Central memory CD8-positive, alpha-beta T cell (primary cell): ENCODE results near the gene DST.
"Not testable (repeated sequence)": the region's sequence is repeated elsewhere in the genome, so short reads cannot be mapped to it uniquely, and the experiment has no call there.

Source experiments
- ATAC-seq: fragments of 150-1000 bp; cut with Tn5 transposase; replicated peaks from 2 replicates; pipeline ENCODE4 v1.10.0; 2022; ENCODE audit warnings: mild to moderate bottlenecking, moderate FRiP score, moderate number of reproducible peaks; ENCODE audit not compliant: poor library complexity, severe bottlenecking; ENCODE audit errors: extremely low read depth
- DNase-seq, 2 donors: peaks; one replicate each; pipeline ENCODE4 v3.0.0; 2021; ENCODE audit warnings: low spot score in 2 of 2
- H3K27ac Mint-ChIP-seq: one replicate; pipeline ENCODE4 v1.8.0; 2022; ENCODE audit warnings: low read depth, mild to moderate bottlenecking, moderate library complexity, mixed read lengths
- H3K27me3 Mint-ChIP-seq: one replicate; pipeline ENCODE4 v1.8.0; 2022; ENCODE audit warnings: mixed read lengths
- H3K36me3 Mint-ChIP-seq: one replicate; pipeline ENCODE4 v1.8.0; 2022; ENCODE audit warnings: mild to moderate bottlenecking, moderate library complexity, mixed read lengths; ENCODE audit not compliant: insufficient read depth
- H3K4me1 Mint-ChIP-seq: one replicate; pipeline ENCODE4 v1.8.0; 2022; ENCODE audit warnings: mixed read lengths
- H3K4me3 Mint-ChIP-seq: one replicate; pipeline ENCODE4 v1.8.0; 2022; ENCODE audit warnings: mild to moderate bottlenecking, moderate library complexity, mixed read lengths
- H3K9me3 Mint-ChIP-seq: one replicate; pipeline ENCODE4 v1.8.0; 2022; ENCODE audit warnings: mixed read lengths

Gene DST

DNA sequence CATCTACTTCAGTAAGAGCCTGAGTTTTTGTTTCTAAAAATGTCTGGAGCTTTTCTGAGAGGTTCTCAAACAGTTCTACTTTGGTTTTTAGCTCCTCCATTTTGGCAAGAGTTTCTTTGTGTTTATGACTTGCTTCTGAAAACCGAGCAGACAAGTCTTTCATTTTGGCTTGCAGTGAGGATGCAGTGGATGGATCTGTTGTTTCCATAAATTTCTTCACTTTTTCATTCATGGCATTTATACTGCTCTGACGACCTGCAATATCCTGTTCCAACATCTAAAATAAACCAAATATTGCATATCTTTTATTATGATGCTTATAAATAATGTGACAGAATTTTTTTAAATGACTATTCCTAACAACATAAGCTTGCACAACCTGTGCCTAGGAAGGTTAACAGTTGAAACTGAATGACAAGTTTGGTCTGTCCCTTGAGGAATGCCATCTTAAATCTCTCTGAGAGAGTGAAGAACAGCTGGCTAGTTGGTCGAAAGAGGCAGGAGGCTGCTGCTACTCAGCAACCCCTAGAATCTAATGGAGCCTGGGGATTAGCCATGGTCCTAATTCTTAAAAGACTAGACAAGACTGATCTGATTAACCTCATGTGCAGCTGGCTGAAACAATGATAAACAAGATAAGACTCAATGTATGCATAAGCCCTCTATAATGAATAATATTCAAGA lies 69.8 kb downstream of the DST start:
- Mint-ChIP-seq H3K36me3 (no peaks in the 10 kb centered on the region), H3K9me3 (no peaks in the 10 kb centered on the region), H3K27me3 (no peaks in the 10 kb centered on the region), H3K4me1 (no peaks in the 10 kb centered on the region), H3K27ac (no peak overlapping the region), H3K4me3 (no peak overlapping the region)
- DNase-seq, result no peak
- no peak for ATAC-seq

DNA sequence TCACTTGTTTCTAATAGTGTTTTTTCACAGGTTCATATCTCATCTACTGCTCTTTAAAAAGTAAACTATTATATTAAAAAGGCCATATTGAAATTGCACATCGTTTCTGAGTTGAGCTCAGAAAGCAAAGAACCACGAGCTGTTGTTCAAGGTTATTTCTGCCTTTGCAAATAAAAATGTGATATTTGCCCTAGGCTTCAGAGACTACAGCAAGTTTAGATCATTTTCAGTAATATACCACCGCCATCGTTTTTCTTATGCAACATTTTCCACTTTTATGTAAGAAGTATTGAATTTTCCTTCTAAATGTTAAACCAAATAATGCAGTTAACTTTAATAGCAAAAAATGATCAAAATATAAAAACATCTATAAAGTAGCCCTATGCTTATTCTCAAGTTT lies 71.1 kb downstream of the DST start:
- Mint-ChIP-seq H3K36me3 (no peaks in the 10 kb centered on the region), H3K9me3 (no peaks in the 10 kb centered on the region), H3K4me1 (no peaks in the 10 kb centered on the region), H3K27ac (no peak overlapping the region), H3K27me3 (no peaks in the 10 kb centered on the region), H3K4me3 (no peak overlapping the region)
- ATAC-seq, result no peak
- DNase-seq, result no peak

- no peaks in the 10 kb centered on the region for H3K9me3 Mint-ChIP-seq
- no peaks in the 10 kb centered on the region for H3K36me3 Mint-ChIP-seq
- H3K27ac Mint-ChIP-seq, result no peak overlapping the region
- DNase-seq, result no peak
- ATAC-seq, result no peak
- H3K4me1 Mint-ChIP-seq, result no peaks in the 10 kb centered on the region
- H3K4me3 Mint-ChIP-seq, result no peak overlapping the region
- no peaks in the 10 kb centered on the region for H3K27me3 Mint-ChIP-seq
These were observed 72.0 kb downstream of the DST start for GRCh38 chr6:56570413-56571359.

GRCh38 chr6:56567501-56567900 lies 75.2 kb downstream of the DST start:
- Mint-ChIP-seq H3K4me1 (no peaks in the 10 kb centered on the region), H3K4me3 (no peak overlapping the region), H3K9me3 (peaks cover 6% of the 10 kb centered on the region), H3K36me3 (peaks cover 2% of the 10 kb centered on the region), H3K27ac (no peak overlapping the region), H3K27me3 (no peaks in the 10 kb centered on the region)
- DNase-seq, result no peak
- no peak for ATAC-seq

- H3K27me3 Mint-ChIP-seq, ATAC-seq, H3K9me3 Mint-ChIP-seq: not testable (repeated sequence)
These were observed 80.0 kb downstream of the DST start for GRCh38 chr6:56562730-56563129.

GRCh38 chr6:56556751-56557540 lies 85.7 kb downstream of the DST start:
- Mint-ChIP-seq H3K36me3 (no peaks in the 10 kb centered on the region), H3K27ac (no peak overlapping the region), H3K4me3 (no peak overlapping the region), H3K4me1 (no peaks in the 10 kb centered on the region), H3K9me3 (no peaks in the 10 kb centered on the region), H3K27me3 (no peaks in the 10 kb centered on the region)
- ATAC-seq, result no peak
- no peak for DNase-seq

More at GRCh38 chr6:56562730-56563129, 80.0 kb downstream of the DST start:
- not testable (repeated sequence) for H3K4me3 Mint-ChIP-seq, H3K36me3 Mint-ChIP-seq, DNase-seq, H3K27ac Mint-ChIP-seq, H3K4me1 Mint-ChIP-seq

DNA sequence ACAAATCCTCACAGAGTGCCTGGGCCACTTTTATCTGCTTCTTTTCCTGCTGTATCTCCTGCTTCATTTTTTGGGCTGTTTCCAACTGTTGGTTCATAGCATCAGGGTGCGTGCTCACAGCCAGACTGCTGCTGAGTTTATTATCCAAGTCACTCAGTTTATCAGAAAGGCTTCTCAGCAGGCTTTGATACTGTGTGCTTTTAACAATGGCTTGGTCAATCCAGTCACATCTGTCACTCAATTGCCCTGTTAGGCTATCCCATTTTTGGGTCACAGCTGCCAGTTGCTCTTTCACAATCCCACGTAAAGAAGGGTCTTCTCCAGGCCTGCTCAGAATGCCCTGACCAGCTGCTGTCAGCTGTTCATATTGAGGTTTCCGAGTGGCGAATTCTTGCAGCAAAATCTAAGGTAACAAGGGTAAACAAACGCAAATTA lies 87.2 kb downstream of the DST start:
- Mint-ChIP-seq H3K9me3 (no peaks in the 10 kb centered on the region), H3K36me3 (no peaks in the 10 kb centered on the region), H3K4me3 (no peak overlapping the region), H3K27ac (no peak overlapping the region), H3K27me3 (no peaks in the 10 kb centered on the region), H3K4me1 (no peaks in the 10 kb centered on the region)
- DNase-seq (no peak), ATAC-seq (no peak)

DNA sequence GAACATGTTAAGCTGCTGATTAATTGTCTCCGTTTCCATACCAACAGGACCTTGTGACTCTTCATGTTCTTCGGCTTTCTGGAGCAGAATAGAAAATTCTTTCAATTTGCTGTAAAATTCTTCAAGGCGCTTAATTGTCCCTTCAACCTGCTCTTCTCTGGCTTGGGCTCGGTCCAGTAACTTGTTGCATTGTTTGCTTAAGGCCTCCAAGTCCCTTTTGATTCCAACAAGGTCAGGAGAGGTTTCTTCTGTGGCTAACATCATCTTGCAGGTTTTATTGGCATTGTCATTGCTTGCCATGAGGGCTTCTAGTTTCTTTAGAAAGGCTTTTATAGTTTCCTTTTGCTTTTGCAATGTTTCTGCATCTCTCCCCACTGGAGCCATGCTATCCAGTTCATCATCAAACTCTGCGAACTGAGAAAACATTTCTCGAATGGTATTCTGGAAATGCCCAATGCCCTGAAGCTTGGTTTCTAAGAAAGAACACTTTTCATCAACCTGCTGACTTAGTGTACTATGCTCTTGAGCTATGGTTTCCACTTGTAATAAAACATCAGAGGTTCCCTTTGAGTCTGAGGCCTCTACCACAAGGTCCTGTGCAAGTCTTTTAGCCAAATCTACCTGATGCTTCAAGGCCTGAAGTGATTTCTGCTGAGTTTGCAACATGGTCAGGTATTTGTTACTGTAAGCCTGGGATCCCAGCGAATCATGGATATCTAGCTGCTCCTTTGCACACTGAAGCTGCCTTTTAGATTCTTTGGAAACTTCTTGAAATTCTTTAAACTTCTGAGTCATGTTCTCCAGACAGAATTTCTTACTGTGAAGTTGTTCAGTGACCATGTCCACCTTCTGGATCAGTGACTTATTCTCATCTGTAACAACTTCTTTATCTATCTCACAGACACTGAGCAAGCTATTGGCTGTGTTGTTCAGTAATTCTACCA lies 90.2 kb downstream of the DST start:
- Mint-ChIP-seq H3K27ac (no peak overlapping the region), H3K4me1 (no peaks in the 10 kb centered on the region), H3K27me3 (no peaks in the 10 kb centered on the region), H3K4me3 (no peak overlapping the region), H3K36me3 (no peaks in the 10 kb centered on the region), H3K9me3 (no peaks in the 10 kb centered on the region)
- no peak for DNase-seq
- ATAC-seq, result no peak

GRCh38 chr6:56551409-56552120 lies 91.1 kb downstream of the DST start:
- DNase-seq (no peak), ATAC-seq (no peak)
- no peak overlapping the region for H3K27ac Mint-ChIP-seq
- H3K9me3 Mint-ChIP-seq, result no peaks in the 10 kb centered on the region
- no peaks in the 10 kb centered on the region for H3K4me1 Mint-ChIP-seq
- no peaks in the 10 kb centered on the region for H3K36me3 Mint-ChIP-seq
- no peak overlapping the region for H3K4me3 Mint-ChIP-seq
- no peaks in the 10 kb centered on the region for H3K27me3 Mint-ChIP-seq

- ATAC-seq (no peak), DNase-seq (no peak)
- Mint-ChIP-seq H3K27me3 (no peaks in the 10 kb centered on the region), H3K36me3 (no peaks in the 10 kb centered on the region), H3K9me3 (no peaks in the 10 kb centered on the region), H3K4me3 (no peak overlapping the region), H3K27ac (no peak overlapping the region), H3K4me1 (no peaks in the 10 kb centered on the region)
These were observed 92.4 kb downstream of the DST start for GRCh38 chr6:56550301-56550700.

DNA sequence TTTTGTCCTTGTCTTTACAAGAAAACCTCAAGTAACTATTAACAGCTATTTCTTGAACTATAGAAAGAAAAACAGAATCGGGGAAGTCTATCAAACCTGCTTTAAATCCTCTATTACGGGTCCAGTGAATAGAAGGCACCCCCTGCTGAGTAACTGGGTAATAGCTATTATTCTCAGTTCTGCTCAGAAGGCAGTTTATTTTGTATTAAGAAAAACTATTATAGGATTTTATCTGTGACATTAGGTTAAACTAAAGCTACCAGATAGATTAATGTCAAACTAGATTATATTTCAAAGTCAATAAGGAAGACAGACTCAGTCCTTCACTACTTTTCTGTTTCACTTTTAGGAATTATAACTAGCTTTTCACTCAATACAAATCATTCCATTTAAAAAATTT lies 93.7 kb downstream of the DST start:
- Mint-ChIP-seq H3K36me3 (no peaks in the 10 kb centered on the region), H3K9me3 (no peaks in the 10 kb centered on the region), H3K27me3 (no peaks in the 10 kb centered on the region), H3K4me1 (no peaks in the 10 kb centered on the region), H3K4me3 (no peak overlapping the region), H3K27ac (no peak overlapping the region)
- no peak for ATAC-seq
- no peak for DNase-seq
